HepG2 (cell line): Measurements from ENCODE around the gene SHFL. TPM values are rescaled to one million over a fixed set of nuclear protein-coding genes. Genes with fewer than 3 reads are reported as not detected.

Source experiments
- ATF2 ChIP-seq: sonication (generic); formaldehyde crosslinking; IDR thresholded peaks from 2 replicates; pipeline ENCODE4 v1.4.0; 2020; ENCODE audit warnings: missing genetic modification reagents
- ATRX ChIP-seq: sonication (generic); formaldehyde crosslinking; IDR thresholded peaks from 2 replicates; pipeline ENCODE4 v1.4.0; 2020; ENCODE audit warnings: missing genetic modification reagents, borderline replicate concordance
- DR1 ChIP-seq: sonication (generic); formaldehyde crosslinking; IDR thresholded peaks from 2 replicates; pipeline ENCODE4 v1.8.0; 2021; ENCODE audit warnings: mild to moderate bottlenecking, missing genetic modification reagents, inconsistent platforms
- E2F5 ChIP-seq: sonication (generic); formaldehyde crosslinking; conservative IDR thresholded peaks from 2 replicates; pipeline ENCODE4 v1.4.0; 2020; ENCODE audit warnings: missing genetic modification reagents
- ESRRA ChIP-seq: sonication (generic); formaldehyde crosslinking; IDR thresholded peaks from 2 replicates; pipeline ENCODE4 v1.5.1; 2020; ENCODE audit warnings: mild to moderate bottlenecking, low read depth, missing genetic modification reagents
- HIC2 ChIP-seq: sonication (generic); formaldehyde crosslinking; IDR thresholded peaks from 2 replicates; pipeline ENCODE4 v1.9.0; 2022; ENCODE audit warnings: low read depth, missing genetic modification reagents
- MYNN ChIP-seq: sonication (generic); formaldehyde crosslinking; IDR thresholded peaks from 2 replicates; pipeline ENCODE4 v1.4.0; 2020; ENCODE audit warnings: mild to moderate bottlenecking, low read depth, missing genetic modification reagents
- MYPOP ChIP-seq: sonication (generic); formaldehyde crosslinking; IDR thresholded peaks from 2 replicates; pipeline ENCODE4 v1.8.1; 2023; ENCODE audit warnings: mild to moderate bottlenecking, moderate library complexity, missing genetic modification reagents
- NFIB ChIP-seq: sonication (generic); formaldehyde crosslinking; IDR thresholded peaks from 2 replicates; pipeline ENCODE4 v1.9.0; 2021; ENCODE audit warnings: missing genetic modification reagents, mild to moderate bottlenecking, borderline replicate concordance
- PAF1 ChIP-seq: IDR thresholded peaks from 2 replicates; pipeline ENCODE4 v1.6.1; 2016; ENCODE audit warnings: missing genetic modification reagents, missing compliant biosample characterization
- PCBP2 ChIP-seq: fragments of 200-400 bp; formaldehyde crosslinking; optimal IDR thresholded peaks from 2 replicates; pipeline ENCODE3; 2018; ENCODE audit warnings: low read length, low read depth; ENCODE audit not compliant: poor library complexity, severe bottlenecking
- PHB2 ChIP-seq: fragments of 450-650 bp; IDR thresholded peaks from 2 replicates; pipeline ENCODE4 v1.6.1; 2018; ENCODE audit not compliant: partially characterized antibody
- PHF5A ChIP-seq: IDR thresholded peaks from one replicate; pipeline ENCODE4 v1.6.1; 2018; ENCODE audit warnings: low read depth, missing genetic modification reagents; ENCODE audit not compliant: unreplicated experiment
- RBFOX2 ChIP-seq: fragments of 200-400 bp; formaldehyde crosslinking; IDR thresholded peaks from 2 replicates; pipeline ENCODE4 v1.6.1; 2017; ENCODE audit warnings: low read depth, mild to moderate bottlenecking, low read length
- REPIN1 ChIP-seq: sonication (generic); formaldehyde crosslinking; IDR thresholded peaks from 2 replicates; pipeline ENCODE4 v1.8.0; 2022; ENCODE audit warnings: missing genetic modification reagents, low read depth, mild to moderate bottlenecking, borderline replicate concordance
- RFXAP ChIP-seq: sonication (generic); formaldehyde crosslinking; IDR thresholded peaks from 2 replicates; pipeline ENCODE4 v1.4.0; 2020; ENCODE audit warnings: missing genetic modification reagents, borderline replicate concordance
- TAF1 ChIP-seq: sonication (generic); formaldehyde crosslinking; IDR thresholded peaks from 2 replicates; pipeline ENCODE4 v1.4.0; 2020; ENCODE audit warnings: missing genetic modification reagents
- ZBTB26 ChIP-seq: IDR thresholded peaks from 2 replicates; pipeline ENCODE4 v1.6.1; 2016; ENCODE audit warnings: missing compliant biosample characterization, missing genetic modification reagents, borderline replicate concordance
- ZNF10 ChIP-seq: sonication (generic); formaldehyde crosslinking; IDR thresholded peaks from 2 replicates; pipeline ENCODE4 v1.4.0; 2020; ENCODE audit warnings: mild to moderate bottlenecking, low read depth, missing genetic modification reagents, borderline replicate concordance
- ZNF33B ChIP-seq: sonication (generic); formaldehyde crosslinking; IDR thresholded peaks from 2 replicates; pipeline ENCODE4 v1.5.1; 2020; ENCODE audit warnings: mild to moderate bottlenecking, missing genetic modification reagents
- ZNF343 ChIP-seq: sonication (generic); formaldehyde crosslinking; IDR thresholded peaks from 2 replicates; pipeline ENCODE4 v1.4.0; 2020; ENCODE audit warnings: mild to moderate bottlenecking, missing genetic modification reagents
- ZNF580 ChIP-seq: IDR thresholded peaks from 2 replicates; pipeline ENCODE4 v1.6.1; 2016; ENCODE audit warnings: low read depth, borderline replicate concordance
- ZNF589 ChIP-seq: sonication (generic); formaldehyde crosslinking; conservative IDR thresholded peaks from 2 replicates; pipeline ENCODE4 v1.8.0; 2022; ENCODE audit warnings: mild to moderate bottlenecking, moderate library complexity, missing genetic modification reagents
- ZNF777 ChIP-seq: sonication (generic); formaldehyde crosslinking; IDR thresholded peaks from 2 replicates; pipeline ENCODE4 v1.4.0; 2020; ENCODE audit warnings: missing genetic modification reagents
- polyA plus RNA-seq, 8 experiments: library from polyadenylated mRNA; depleted of rRNA in 3 of 8; stranded (reverse) in 7 of 8; unstranded in 1 of 8; fragments of >200 nt; fragmentation: Illumina TruSeq in 4 of 8; extraction: Trizol in 4 of 8; gene quantifications; 2 replicates each; pipeline versions ENCODE4 v1.2.1 to v1.2.3, GENCODE V29; 2011 to 2016; ENCODE audit warnings: low read depth in 4 of 8, missing spikeins in 1 of 8, mixed read lengths in 1 of 8; ENCODE audit not compliant: insufficient read depth in 1 of 8
- total RNA-seq, 5 experiments: library from RNA; depleted of rRNA; stranded (reverse); fragments of >200 nt; fragmentation: Illumina TruSeq; extraction: Trizol; gene quantifications; 2 replicates each; pipeline ENCODE4 v1.2.3, GENCODE V29; 2016; ENCODE audit warnings: low read depth in 1 of 5

The SHFL gene
- total and polyA plus RNA-seq, 2 of the 13 experiments (the other 11 are each of a cell fraction or from before 2014, with no cell fraction given) = 12.3 to 36.4 TPM

- no peak for TF ChIP-seq ATF2 (CRISPR knock-in tag)
- TF ChIP-seq E2F5 (CRISPR knock-in tag) = no peak
- no peak for TF ChIP-seq PCBP2
- no peak for TF ChIP-seq MYPOP (CRISPR knock-in tag)
- TF ChIP-seq REPIN1 (CRISPR knock-in tag) = no peak
- no peak for TF ChIP-seq ATRX (CRISPR knock-in tag)
- TF ChIP-seq PHF5A (CRISPR knock-in tag) = no peak
- no peak for TF ChIP-seq RFXAP (CRISPR knock-in tag)
- TF ChIP-seq ZNF343 = no peak
- TF ChIP-seq RBFOX2 = peak; percentile 78
- no peak for TF ChIP-seq HIC2 (CRISPR knock-in tag)
- no peak for TF ChIP-seq ESRRA (CRISPR knock-in tag)
- TF ChIP-seq NFIB (CRISPR knock-in tag) = no peak
- TF ChIP-seq ZNF580 (CRISPR knock-in tag) = no peak
- no peak for TF ChIP-seq ZNF33B (CRISPR knock-in tag)
- TF ChIP-seq PHB2 = no peak
- no peak for TF ChIP-seq ZNF10 (CRISPR knock-in tag)
- TF ChIP-seq TAF1 (CRISPR knock-in tag) = no peak
- no peak for TF ChIP-seq MYNN
- TF ChIP-seq ZBTB26 = 0 out of 2 replicates have a peak, but pooled peaks have one; percentile 2
- 0 out of 2 replicates have a peak, but pooled peaks have one; percentile 42 for TF ChIP-seq ZNF589 (CRISPR knock-in tag)
- TF ChIP-seq PAF1 (CRISPR knock-in tag) = peak; percentile 79; the same call in 1 of the 2 replicates
- TF ChIP-seq DR1 (CRISPR knock-in tag) = no peak
- TF ChIP-seq ZNF777 (CRISPR knock-in tag) = no peak
Measured at GRCh38 chr19:10115392-10116084, 29.4 kb downstream of the SHFL start (continued).
